C4-2B (cell line): ENCODE data around the gene KDM3B.

Experiments
- ZFX ChIP-seq: fragments of 450-650 bp; IDR thresholded peaks from 2 replicates; pipeline ENCODE4 v1.6.1; 2017
- TF ChIP-seq, protein P1 (sequence below): fragments of 450-650 bp; conservative IDR thresholded peaks from 2 replicates; pipeline ENCODE4 v1.5.1; 2017; ENCODE audit warnings: mild to moderate bottlenecking

DNA sequence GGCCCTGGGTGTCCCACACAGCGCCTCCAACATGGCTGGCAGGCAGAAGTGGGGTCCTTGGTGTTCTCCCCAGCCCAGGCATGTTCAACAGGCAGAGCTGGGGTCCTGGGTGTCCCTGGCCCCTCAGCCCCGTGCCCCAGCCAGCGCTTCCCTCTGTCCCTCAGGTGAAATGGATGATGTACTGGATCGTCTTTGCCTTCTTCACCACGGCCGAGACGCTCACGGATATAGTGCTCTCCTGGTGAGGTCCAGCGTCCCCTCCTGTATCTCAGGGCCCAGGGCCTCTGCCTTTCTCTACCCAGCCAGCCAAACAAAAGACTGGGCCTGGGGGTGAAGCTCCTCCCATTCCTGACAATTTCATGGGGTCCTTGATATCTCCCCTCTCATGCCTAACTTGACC, 88.7 kb downstream of the KDM3B start:
- TF ChIP-seq, protein P1, sequence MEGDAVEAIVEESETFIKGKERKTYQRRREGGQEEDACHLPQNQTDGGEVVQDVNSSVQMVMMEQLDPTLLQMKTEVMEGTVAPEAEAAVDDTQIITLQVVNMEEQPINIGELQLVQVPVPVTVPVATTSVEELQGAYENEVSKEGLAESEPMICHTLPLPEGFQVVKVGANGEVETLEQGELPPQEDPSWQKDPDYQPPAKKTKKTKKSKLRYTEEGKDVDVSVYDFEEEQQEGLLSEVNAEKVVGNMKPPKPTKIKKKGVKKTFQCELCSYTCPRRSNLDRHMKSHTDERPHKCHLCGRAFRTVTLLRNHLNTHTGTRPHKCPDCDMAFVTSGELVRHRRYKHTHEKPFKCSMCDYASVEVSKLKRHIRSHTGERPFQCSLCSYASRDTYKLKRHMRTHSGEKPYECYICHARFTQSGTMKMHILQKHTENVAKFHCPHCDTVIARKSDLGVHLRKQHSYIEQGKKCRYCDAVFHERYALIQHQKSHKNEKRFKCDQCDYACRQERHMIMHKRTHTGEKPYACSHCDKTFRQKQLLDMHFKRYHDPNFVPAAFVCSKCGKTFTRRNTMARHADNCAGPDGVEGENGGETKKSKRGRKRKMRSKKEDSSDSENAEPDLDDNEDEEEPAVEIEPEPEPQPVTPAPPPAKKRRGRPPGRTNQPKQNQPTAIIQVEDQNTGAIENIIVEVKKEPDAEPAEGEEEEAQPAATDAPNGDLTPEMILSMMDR: no peak
- no peak for TF ChIP-seq ZFX
